ENCODE measurements around the gene MEGF10.

DNA sequence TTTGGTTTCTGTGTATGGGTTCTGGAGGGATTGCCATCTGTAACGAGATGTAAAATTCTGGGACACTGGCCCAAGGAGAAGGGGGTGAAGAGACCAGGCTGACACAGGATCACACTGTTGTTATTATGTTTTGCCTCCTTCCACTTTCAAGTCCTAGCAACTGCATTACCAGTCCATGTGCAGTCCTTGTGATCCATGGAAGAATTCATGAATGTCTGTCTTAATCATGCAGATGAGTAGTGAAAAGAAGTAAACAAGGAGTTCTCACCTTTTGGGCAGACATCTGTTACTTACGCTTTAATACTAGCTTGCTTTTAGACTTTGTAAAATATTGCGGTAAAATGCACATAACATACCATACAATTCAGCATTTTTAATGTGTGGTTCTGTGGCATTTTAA lies 18.3 kb downstream of the MEGF10 start:
- TF ChIP-seq, protein P1, sequence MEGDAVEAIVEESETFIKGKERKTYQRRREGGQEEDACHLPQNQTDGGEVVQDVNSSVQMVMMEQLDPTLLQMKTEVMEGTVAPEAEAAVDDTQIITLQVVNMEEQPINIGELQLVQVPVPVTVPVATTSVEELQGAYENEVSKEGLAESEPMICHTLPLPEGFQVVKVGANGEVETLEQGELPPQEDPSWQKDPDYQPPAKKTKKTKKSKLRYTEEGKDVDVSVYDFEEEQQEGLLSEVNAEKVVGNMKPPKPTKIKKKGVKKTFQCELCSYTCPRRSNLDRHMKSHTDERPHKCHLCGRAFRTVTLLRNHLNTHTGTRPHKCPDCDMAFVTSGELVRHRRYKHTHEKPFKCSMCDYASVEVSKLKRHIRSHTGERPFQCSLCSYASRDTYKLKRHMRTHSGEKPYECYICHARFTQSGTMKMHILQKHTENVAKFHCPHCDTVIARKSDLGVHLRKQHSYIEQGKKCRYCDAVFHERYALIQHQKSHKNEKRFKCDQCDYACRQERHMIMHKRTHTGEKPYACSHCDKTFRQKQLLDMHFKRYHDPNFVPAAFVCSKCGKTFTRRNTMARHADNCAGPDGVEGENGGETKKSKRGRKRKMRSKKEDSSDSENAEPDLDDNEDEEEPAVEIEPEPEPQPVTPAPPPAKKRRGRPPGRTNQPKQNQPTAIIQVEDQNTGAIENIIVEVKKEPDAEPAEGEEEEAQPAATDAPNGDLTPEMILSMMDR (IDR thresholded peaks at IDR 0.05; ENCODE audit: low read depth, low read length) = no peak
- TF ChIP-seq EZH2phosphoT487 (IDR thresholded peaks at IDR 0.05; ENCODE audit: low read depth) = no peak
